Motor neuron (in vitro differentiated cells): Measurements from ENCODE around the gene MORC2. TPM values are rescaled to one million over a fixed set of nuclear protein-coding genes. Genes with fewer than 3 reads are reported as not detected.

ENCODE experiments used
- ATAC-seq, 8 experiments: fragments of 200-7000 bp; cut with Tn5 transposase; replicated peaks in 6 of 8; 2 replicates each; pipeline ENCODE4 v1.8.0; 2021; ENCODE audit warnings: mild to moderate bottlenecking in 8 of 8, moderate library complexity in 8 of 8
- H3K27ac ChIP-seq, 2 donors: fragments of 250-450 bp; sonication (Bioruptor Pico); 2 replicates each; pipeline ENCODE4 v1.9.0; 2021; ENCODE audit warnings: antibody characterized with exemption in 2 of 2, mild to moderate bottlenecking in 2 of 2, moderate library complexity in 1 of 2
- H3K4me1 ChIP-seq, 2 donors: fragments of 250-450 bp; sonication (Bioruptor Pico); replicated peaks in 1 of 2; 2 replicates each; pipeline ENCODE4 v1.6.1; 2021; ENCODE audit warnings: antibody characterized with exemption in 2 of 2, mild to moderate bottlenecking in 2 of 2, moderate library complexity in 1 of 2
- H3K4me3 ChIP-seq, 5 donors: fragments of 250-450 bp; sonication (Bioruptor Pico); 2 replicates each; pipeline ENCODE4 v1.9.0; 2021; ENCODE audit warnings: antibody characterized with exemption in 5 of 5, mild to moderate bottlenecking in 5 of 5, moderate library complexity in 4 of 5
- WGBS, 10 experiments: fragments of 450-650 bp; shearing (Covaris generic); methylation state at CpG; one replicate each; pipeline ENCODE4 v1.0.0; 2022; 5-methylcytosine and 5-hydroxymethylcytosine counted together
- in situ Hi-C, 9 experiments: fragments of 400-800 bp; cut with MboI; loops; one replicate each; pipeline ENCODE4 v1.15.0; 2021; ENCODE audit warnings: low sequenced_read_pairs in 9 of 9, low pct_unique_long_range_greater_than_20kb in 2 of 9; ENCODE audit not compliant: unreplicated experiment in 9 of 9
- total RNA-seq, 8 experiments: library from RNA; unstranded; fragments of 300-600 nt; gene quantifications; 2 replicates each; pipeline versions ENCODE4 v1.2.3 to v1.2.4, GENCODE V29; 2022

Gene MORC2
- total RNA-seq, 8 experiments from 2014 or later, result 17.5 to 38.5 (median 28.3) TPM

DNA sequence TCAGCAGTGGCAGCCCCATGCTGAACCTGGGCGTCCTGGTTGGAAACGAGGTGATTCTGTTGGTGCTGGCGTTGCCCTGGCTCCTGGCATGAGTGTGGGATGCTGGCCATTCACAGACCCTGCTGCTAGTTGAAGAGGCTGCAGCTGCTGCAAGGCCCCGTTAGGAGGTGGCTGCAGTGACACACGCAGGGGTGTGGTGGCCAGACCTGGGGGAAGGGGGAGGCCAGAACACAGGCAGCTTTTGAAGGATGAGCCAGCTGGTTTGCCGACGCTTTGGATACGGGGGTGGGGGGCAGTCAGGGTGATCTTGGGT lies 77.2 kb downstream of the MORC2 start:
- in situ Hi-C loops, result loop anchor here in 1 of 9 experiments (25.0 kb wide), 1 partner anchor 129 kb away; no protein-coding TSS in a partner anchor
- H3K27ac ChIP-seq, result no peak overlapping the region
- no CpG with 5 or more reads among the region's 8 CpGs for WGBS, 10 experiments
- no peak overlapping the region for H3K4me3 ChIP-seq
- peaks cover 0 to 8% of the 10 kb centered on the region in 2 donors for H3K4me1 ChIP-seq
- peak in 4 of 8 experiments; percentile 12 to 59 (median 17) for ATAC-seq

- Histone ChIP-seq H3K27ac (no peak overlapping the region), H3K4me1 (peaks cover 0 to 8% of the 10 kb centered on the region in 2 donors), H3K4me3 (no peak overlapping the region)
- 50 to 100% (median 93%) methylated on average over 1 to 3 of the region's 17 CpGs; no CpG with 5 or more reads in 6 of the 10 experiments for WGBS, 10 experiments
- ATAC-seq, result peak in 7 of 8 experiments; percentile 20 to 81 (median 36)
- in situ Hi-C loops, result loop anchor here in 1 of 9 experiments (25.0 kb wide), 1 partner anchor 129 kb away; no protein-coding TSS in a partner anchor
Measured at GRCh38 chr22:30890686-30891442, 77.7 kb downstream of the MORC2 start.

- WGBS, 10 experiments, result 75 to 86% (median 81%) methylated on average over 1 to 3 of the region's 9 CpGs; no CpG with 5 or more reads in 7 of the 10 experiments
- no peak overlapping the region for H3K27ac ChIP-seq
- no peak for ATAC-seq
- in situ Hi-C loops, result loop anchor here in 1 of 9 experiments (25.0 kb wide), 1 partner anchor 128 kb away; no protein-coding TSS in a partner anchor
- H3K4me3 ChIP-seq, result no peak overlapping the region
- H3K4me1 ChIP-seq, result peaks cover 0 to 8% of the 10 kb centered on the region in 2 donors
Measured at GRCh38 chr22:30889996-30890480, 78.5 kb downstream of the MORC2 start.

DNA sequence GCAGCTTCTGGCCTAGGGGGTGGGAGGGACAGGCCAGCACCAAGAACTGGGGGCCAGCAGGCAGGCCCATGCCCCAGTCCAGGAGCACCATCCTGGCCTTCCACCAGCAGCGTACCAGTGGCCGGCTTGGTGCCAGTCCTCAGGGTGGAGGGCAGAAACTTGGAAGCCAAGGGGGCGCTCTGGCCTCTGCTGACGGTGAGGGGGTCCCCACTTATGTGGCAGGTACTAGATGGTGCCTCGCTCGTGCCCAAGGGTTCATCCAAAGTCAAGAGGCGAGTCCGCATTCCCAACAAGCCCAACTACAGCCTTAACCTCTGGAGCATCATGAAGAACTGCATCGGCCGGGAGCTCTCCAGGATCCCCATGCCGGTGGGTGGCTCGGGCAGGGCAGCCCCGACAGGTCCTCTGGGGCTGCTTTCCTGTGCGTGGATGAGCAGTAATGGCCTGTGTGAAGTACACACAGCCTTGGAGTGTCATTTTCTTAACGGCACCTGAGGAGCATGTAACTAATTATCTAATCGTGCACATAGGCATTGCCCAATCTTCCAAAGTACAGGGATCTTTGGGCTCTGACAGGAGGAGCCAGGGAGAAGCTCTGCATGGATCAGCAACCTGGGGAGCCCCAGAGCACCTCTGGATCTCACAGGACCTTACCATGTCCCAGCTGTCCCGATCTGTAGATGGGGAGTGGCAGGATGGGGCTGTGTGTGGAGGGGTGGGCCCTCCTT lies 79.1 kb downstream of the MORC2 start:
- H3K4me1 ChIP-seq, result peaks cover 0 to 8% of the 10 kb centered on the region in 2 donors
- in situ Hi-C loops, result loop anchor here in 1 of 9 experiments (25.0 kb wide), 1 partner anchor 127 kb away; no protein-coding TSS in a partner anchor
- H3K4me3 ChIP-seq, result no peak overlapping the region
- 60 to 96% (median 80%) methylated on average over 2 to 8 of the region's 17 CpGs; no CpG with 5 or more reads in 6 of the 10 experiments for WGBS, 10 experiments
- no peak overlapping the region for H3K27ac ChIP-seq
- no peak for ATAC-seq

DNA sequence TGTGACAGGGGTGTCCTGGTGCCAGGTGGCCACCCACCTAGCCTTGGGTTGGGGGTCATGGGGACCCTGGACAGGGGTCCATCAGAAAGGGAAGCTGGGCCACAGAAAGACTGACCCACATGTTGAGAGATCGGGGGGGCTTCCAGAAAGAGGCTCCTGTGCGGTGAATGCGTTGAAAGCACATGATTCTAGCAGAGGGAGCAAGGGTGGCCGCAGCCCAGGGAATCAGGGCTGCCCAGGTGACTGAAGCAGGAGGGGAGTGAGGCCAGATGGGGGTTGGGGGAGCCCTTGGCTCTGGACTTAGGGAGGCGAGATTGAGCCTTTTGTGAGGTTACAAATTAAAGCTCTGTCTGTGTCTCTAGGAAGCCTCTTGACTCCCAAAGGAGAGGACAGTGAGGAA lies 80.7 kb downstream of the MORC2 start:
- in situ Hi-C loops, result loop anchor here in 1 of 9 experiments (25.0 kb wide), 1 partner anchor 126 kb away; no protein-coding TSS in a partner anchor
- peaks cover 0 to 8% of the 10 kb centered on the region in 2 donors for H3K4me1 ChIP-seq
- no peak overlapping the region for H3K4me3 ChIP-seq
- no peak overlapping the region for H3K27ac ChIP-seq
- ATAC-seq, result no peak
- 100% methylated on average over 1 to 4 of the region's 5 CpGs; no CpG with 5 or more reads in 8 of the 10 experiments for WGBS, 10 experiments

- Histone ChIP-seq H3K4me1 (peaks cover 0 to 8% of the 10 kb centered on the region in 2 donors), H3K4me3 (no peak overlapping the region), H3K27ac (peak overlapping the region in 1 of 2 donors; percentile 45)
- 89 to 100% (median 100%) methylated on average over 1 to 5 of the region's 11 CpGs; no CpG with 5 or more reads in 5 of the 10 experiments for WGBS, 10 experiments
- in situ Hi-C loops, result loop anchor here in 1 of 9 experiments (25.0 kb wide), 1 partner anchor 125 kb away; no protein-coding TSS in a partner anchor
- no peak for ATAC-seq
Measured at GRCh38 chr22:30887453-30887852, 81.1 kb downstream of the MORC2 start.

DNA sequence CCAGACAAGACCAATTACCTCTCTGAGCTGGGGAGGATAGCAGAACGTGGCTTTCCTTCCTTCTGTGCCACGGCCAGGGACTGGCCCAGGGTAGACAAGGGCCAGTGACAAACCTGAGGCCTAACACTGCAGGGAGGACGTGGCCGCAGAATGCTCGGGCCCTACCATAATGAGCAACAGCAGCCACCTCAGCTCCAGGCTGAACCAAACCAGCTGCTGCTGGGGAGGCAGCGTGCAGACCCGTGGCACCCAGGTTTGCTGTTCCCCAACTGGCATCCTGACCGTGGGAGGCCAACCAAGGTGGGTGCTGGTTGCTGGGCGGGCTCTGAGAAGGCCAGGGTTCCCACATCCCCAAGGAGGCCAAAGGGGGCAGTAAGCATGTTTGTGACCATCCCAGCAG lies 83.0 kb downstream of the MORC2 start:
- no peak overlapping the region for H3K27ac ChIP-seq
- 20 to 100% (median 90%) methylated on average over 1 to 4 of the region's 9 CpGs; no CpG with 5 or more reads in 5 of the 10 experiments for WGBS, 10 experiments
- in situ Hi-C loops, result loop anchor here in 1 of 9 experiments (25.0 kb wide), 1 partner anchor 123 kb away; no protein-coding TSS in a partner anchor
- H3K4me1 ChIP-seq, result peaks cover 9 to 18% of the 10 kb centered on the region in 2 donors
- ATAC-seq, result no peak
- H3K4me3 ChIP-seq, result no peak overlapping the region

DNA sequence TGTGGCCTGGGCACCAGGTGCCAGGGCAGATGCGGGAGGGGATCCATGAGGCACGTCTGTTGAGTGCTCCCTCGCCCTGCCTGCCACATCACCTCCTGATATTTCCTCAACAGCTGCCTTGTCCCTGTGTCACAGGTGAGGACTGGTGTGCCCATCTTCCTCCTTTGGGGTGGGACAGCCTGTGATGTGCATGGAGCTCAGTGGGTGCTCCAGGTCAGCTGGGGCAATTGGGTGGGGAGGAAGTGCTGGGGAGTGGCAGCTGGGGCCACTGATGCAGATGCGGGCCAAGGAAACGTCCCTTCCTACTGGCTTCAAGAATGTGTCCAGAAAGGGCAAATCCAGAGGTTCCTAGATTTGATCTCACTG lies 83.6 kb downstream of the MORC2 start:
- H3K4me3 ChIP-seq, result no peak overlapping the region
- ATAC-seq, result no peak
- peaks cover 9 to 18% of the 10 kb centered on the region in 2 donors for H3K4me1 ChIP-seq
- no peak overlapping the region for H3K27ac ChIP-seq
- 100% methylated on average over 1 of the region's 5 CpGs; no CpG with 5 or more reads in 8 of the 10 experiments for WGBS, 10 experiments
- in situ Hi-C loops, result loop anchor here in 1 of 9 experiments (25.0 kb wide), 1 partner anchor 123 kb away; no protein-coding TSS in a partner anchor

DNA sequence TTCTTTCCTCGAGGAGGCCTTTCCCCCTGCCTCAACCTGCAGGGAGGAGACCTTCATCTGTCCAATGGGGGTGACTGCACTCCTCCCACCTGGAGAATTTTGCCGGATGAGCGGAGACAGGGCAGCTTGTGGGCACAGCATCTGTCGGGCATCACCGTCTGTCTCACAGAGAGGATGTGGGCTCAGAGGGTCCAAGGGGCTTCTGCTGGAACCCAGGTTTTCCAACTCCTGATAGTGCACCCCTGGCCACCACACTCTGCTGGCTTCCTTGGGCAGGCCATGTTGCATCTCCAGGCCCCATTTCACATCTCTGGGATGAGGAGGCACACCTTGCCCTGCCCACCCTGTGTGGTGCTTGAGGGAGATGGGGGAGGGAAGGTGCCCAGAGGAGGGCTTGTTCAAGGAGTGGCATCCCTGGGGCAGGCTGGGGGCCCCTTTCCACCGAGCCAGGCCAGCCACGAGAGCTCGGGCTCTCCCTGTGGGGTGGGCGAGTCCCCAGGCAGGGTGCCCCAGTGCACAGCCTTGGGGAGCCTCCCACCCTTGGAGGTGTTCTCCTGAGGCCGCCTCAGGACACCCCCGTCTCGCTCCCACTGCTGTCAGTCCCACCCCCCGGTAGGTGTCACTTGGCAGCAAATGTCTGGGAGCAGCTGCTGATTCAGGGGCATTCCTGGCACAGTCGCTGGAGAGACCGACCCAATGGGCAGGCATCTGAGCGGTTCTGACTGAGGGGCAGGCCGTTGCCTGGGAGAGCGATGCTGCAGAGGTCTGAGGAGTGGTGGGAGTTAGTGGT lies 84.2 kb downstream of the MORC2 start:
- no peak for ATAC-seq
- whole genome bisulfite sequencing, 10 experiments, result 94% methylated on average over 5 of the region's 18 CpGs; no CpG with 5 or more reads in 9 of the 10 experiments
- Histone ChIP-seq H3K4me1 (peaks cover 12 to 20% of the 10 kb centered on the region in 2 donors), H3K27ac (no peak overlapping the region), H3K4me3 (no peak overlapping the region)
- in situ Hi-C loops, result loop anchor here in 1 of 9 experiments (25.0 kb wide), 1 partner anchor 122 kb away; no protein-coding TSS in a partner anchor

- Histone ChIP-seq H3K27ac (no peak overlapping the region), H3K4me1 (peaks cover 20 to 27% of the 10 kb centered on the region in 2 donors), H3K4me3 (no peak overlapping the region)
- in situ Hi-C loops, result loop anchor here in 1 of 9 experiments (25.0 kb wide), 1 partner anchor 121 kb away; no protein-coding TSS in a partner anchor
- WGBS, 10 experiments, result 94 to 100% methylated on average over 2 to 3 of the region's 7 CpGs; no CpG with 5 or more reads in 8 of the 10 experiments
- no peak for ATAC-seq
Measured at GRCh38 chr22:30883586-30884145, 84.9 kb downstream of the MORC2 start.

DNA sequence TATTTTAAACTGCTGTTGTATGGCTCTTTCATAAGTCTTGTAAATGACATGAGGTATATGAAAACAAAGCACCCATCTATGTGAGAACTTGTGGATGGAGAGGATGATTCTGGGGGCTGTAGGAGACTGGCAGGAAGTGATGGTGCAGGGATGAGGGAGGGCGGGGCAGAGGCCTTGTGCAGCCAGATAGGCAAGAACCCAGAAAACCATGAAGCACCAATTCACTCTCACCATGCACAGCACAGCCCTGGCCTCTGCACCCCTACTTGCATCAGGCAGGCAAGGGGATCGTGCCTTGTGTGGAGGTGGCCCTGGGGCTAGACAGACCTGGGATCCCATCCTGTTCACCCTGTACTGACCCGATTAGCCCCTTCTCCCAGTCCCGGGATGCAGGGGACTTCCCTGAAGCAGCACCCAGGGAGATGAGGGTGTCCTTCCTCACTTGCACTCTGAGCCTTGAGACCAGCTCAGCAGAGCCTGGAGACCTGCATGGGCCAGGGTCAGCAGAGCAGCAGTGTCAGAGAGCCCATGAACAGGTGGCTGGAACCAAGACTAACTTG lies 85.5 kb downstream of the MORC2 start:
- Histone ChIP-seq H3K4me3 (no peak overlapping the region), H3K27ac (no peak overlapping the region), H3K4me1 (peaks cover 25 to 33% of the 10 kb centered on the region in 2 donors)
- no peak for ATAC-seq
- in situ Hi-C loops, result loop anchor here in 1 of 9 experiments (25.0 kb wide), 1 partner anchor 121 kb away; no protein-coding TSS in a partner anchor
- 60 to 100% (median 89%) methylated on average over 1 to 3 of the region's 4 CpGs; no CpG with 5 or more reads in 5 of the 10 experiments for WGBS, 10 experiments
